Fibroblast of the aortic adventitia (primary cell): ENCODE results near the gene EXOC3L1. TPM values are rescaled to one million over a fixed set of nuclear protein-coding genes. Genes with fewer than 3 reads are reported as not detected.
A peak's percentile ranks its signal among the peaks of the same experiment; 100 is the strongest.

ENCODE experiments used
- DNase-seq: peaks from one replicate; pipeline ENCODE4 v3.0.0-alpha.2; 2010; ENCODE audit warnings: low read depth
- H3K4me3 ChIP-seq: 2 replicates; pipeline ENCODE4 v1.5.1; 2011; ENCODE audit warnings: low read depth, mild to moderate bottlenecking, control low read depth, low read length, moderate library complexity
- CTCF ChIP-seq: IDR thresholded peaks from 2 replicates; pipeline ENCODE4 v1.5.1; 2011; ENCODE audit warnings: mild to moderate bottlenecking, low read length, control low read depth, inconsistent platforms; ENCODE audit not compliant: insufficient read depth
- total RNA-seq: library from RNA; depleted of rRNA; stranded (reverse); fragments of >200 nt; gene quantifications from 2 replicates; pipeline ENCODE4 v1.2.3, GENCODE V29; 2012; ENCODE audit warnings: low replicate concordance

The EXOC3L1 gene
- total RNA-seq, 1 donor, result not detected

- DNase-seq, result no peak
- no peak overlapping the region for H3K4me3 ChIP-seq
- no peak for TF ChIP-seq CTCF
Measured at GRCh38 chr16:67147437-67148140, 42.3 kb downstream of the EXOC3L1 start.

- peak; percentile 6 for TF ChIP-seq CTCF
- no peak overlapping the region for H3K4me3 ChIP-seq
- DNase-seq, result no peak
Measured at GRCh38 chr16:67146523-67147357, 43.2 kb downstream of the EXOC3L1 start.

GRCh38 chr16:67145746-67146145 is 44.2 kb downstream of the EXOC3L1 start:
- no peak for TF ChIP-seq CTCF
- DNase-seq, result no peak
- H3K4me3 ChIP-seq, result no peak overlapping the region

GRCh38 chr16:67144943-67145342 is 45.0 kb downstream of the EXOC3L1 start:
- no peak for DNase-seq
- TF ChIP-seq CTCF, result no peak

GRCh38 chr16:67142342-67142741 is 47.6 kb downstream of the EXOC3L1 start:
- H3K4me3 ChIP-seq, result no peak overlapping the region
- TF ChIP-seq CTCF, result no peak
- no peak for DNase-seq

More at GRCh38 chr16:67144943-67145342, 45.0 kb downstream of the EXOC3L1 start:
- no peak overlapping the region for H3K4me3 ChIP-seq

- TF ChIP-seq CTCF, result no peak
- no peak overlapping the region for H3K4me3 ChIP-seq
- DNase-seq, result no peak
Measured at GRCh38 chr16:67141391-67141790, 48.5 kb downstream of the EXOC3L1 start.
